ENCODE measurements around the gene WDR91. TPM values are rescaled to one million over a fixed set of nuclear protein-coding genes. Genes with fewer than 3 reads are reported as not detected.
A peak's percentile ranks its signal among the peaks of the same experiment; 100 is the strongest.

Gene WDR91
- total RNA-seq, 3 donors from 2014 or later: 17.9 to 20.1 (median 19.7) TPM

GRCh38 chr7:135169964-135170273 lies 41.4 kb downstream of the WDR91 start:
- H3K9me3 Mint-ChIP-seq: no peaks in the 10 kb centered on the region
- ATAC-seq: no peak
- peaks cover 44% of the 10 kb centered on the region for H3K4me1 Mint-ChIP-seq (ENCODE audit: low read depth)
- H3K36me3 Mint-ChIP-seq (ENCODE audit: insufficient read depth): peaks cover 17% of the 10 kb centered on the region
- H3K27me3 Mint-ChIP-seq (ENCODE audit: low read depth): no peaks in the 10 kb centered on the region
- H3K4me3 Mint-ChIP-seq: peak overlapping the region; percentile 96
- no peak for DNase-seq

DNA sequence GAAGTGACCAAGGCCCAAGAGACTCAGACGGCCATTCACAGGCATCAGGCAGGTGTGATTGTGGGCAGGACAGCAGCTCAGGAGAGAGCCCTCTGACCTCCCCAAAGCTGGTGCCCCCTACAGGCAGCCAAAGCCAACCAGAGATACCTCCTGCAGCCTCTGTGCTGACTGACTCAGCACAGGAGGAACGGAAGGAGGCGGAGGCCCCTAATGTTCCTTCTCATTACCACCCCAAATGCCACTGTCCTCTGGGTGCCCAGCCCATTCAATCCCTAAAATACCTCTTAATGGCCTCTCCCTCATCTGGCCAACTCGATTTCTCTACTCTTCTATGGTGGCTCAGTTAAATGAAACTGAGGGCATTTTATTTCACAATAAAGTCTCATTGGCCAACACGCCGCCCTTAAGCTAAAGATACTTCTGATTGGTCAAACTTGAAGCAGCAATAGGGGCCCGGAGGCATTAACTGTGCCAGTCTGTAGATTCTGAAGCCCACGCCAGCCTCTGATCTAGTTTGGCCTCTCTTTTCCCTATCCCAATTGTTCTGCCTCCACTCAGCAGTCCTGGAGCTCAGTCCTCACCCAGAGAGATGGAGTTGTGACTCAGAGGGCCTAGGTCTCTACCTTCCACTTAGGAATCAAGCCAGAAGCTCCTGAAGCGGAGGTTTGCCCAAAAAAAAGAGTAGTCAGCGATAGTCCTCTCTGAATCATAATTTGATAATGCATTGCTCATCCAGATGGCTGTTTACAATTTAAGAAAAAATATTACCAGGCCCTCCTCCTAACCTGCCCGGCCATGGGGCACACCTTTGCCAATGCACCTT lies 42.0 kb downstream of the WDR91 start:
- H3K36me3 Mint-ChIP-seq (ENCODE audit: insufficient read depth): peaks cover 17% of the 10 kb centered on the region
- ATAC-seq: peak; percentile 2 to 15
- peaks cover 44% of the 10 kb centered on the region for H3K4me1 Mint-ChIP-seq (ENCODE audit: low read depth)

GRCh38 chr7:135168489-135169140 lies 42.7 kb downstream of the WDR91 start:
- peak overlapping the region; percentile 96 for H3K4me3 Mint-ChIP-seq
- H3K9me3 Mint-ChIP-seq: no peaks in the 10 kb centered on the region
- DNase-seq: no peak
- H3K36me3 Mint-ChIP-seq (ENCODE audit: insufficient read depth): peaks cover 23% of the 10 kb centered on the region
- no peak for ATAC-seq
- H3K27me3 Mint-ChIP-seq (ENCODE audit: low read depth): no peaks in the 10 kb centered on the region
- peaks cover 48% of the 10 kb centered on the region for H3K4me1 Mint-ChIP-seq (ENCODE audit: low read depth)

More for the DNA sequence above, 42.0 kb downstream of the WDR91 start:
- Mint-ChIP-seq H3K27me3 (ENCODE audit: low read depth) (no peaks in the 10 kb centered on the region), H3K4me3 (peak overlapping the region; percentile 96), H3K9me3 (no peaks in the 10 kb centered on the region)
- peak; percentile 50 for DNase-seq

DNA sequence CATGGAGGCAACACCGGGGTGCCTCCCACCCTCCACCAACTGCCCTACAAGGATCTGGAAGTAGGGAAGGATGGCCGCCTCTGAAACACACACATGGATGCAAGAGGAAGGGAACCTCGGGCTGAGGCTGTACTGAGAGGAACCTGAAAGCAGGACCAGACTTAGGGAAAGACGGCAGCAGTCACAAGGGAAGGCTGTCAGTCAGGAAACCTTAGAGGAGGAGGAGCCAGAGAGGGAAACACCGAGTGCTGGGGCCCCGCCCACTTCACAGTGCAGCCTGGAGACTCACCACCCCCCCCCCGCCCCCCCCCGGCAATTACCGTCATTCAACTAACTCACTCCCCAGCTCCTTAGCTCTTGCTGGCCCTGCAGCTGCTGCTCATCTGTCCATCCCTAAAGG lies 43.3 kb downstream of the WDR91 start:
- Mint-ChIP-seq H3K36me3 (ENCODE audit: insufficient read depth) (peaks cover 24% of the 10 kb centered on the region), H3K27me3 (ENCODE audit: low read depth) (no peaks in the 10 kb centered on the region), H3K4me3 (peak overlapping the region; percentile 26), H3K4me1 (ENCODE audit: low read depth) (peaks cover 49% of the 10 kb centered on the region), H3K9me3 (no peaks in the 10 kb centered on the region)
- no peak for ATAC-seq
- DNase-seq: peak; percentile 42

- H3K4me3 Mint-ChIP-seq: peak overlapping the region; percentile 26
- H3K27me3 Mint-ChIP-seq (ENCODE audit: low read depth): no peaks in the 10 kb centered on the region
- peaks cover 27% of the 10 kb centered on the region for H3K36me3 Mint-ChIP-seq (ENCODE audit: insufficient read depth)
- H3K4me1 Mint-ChIP-seq (ENCODE audit: low read depth): peaks cover 51% of the 10 kb centered on the region
- ATAC-seq (no peak), DNase-seq (no peak)
- peaks cover under 1% of the 10 kb centered on the region for H3K9me3 Mint-ChIP-seq
Observed at GRCh38 chr7:135167365-135167917, 43.9 kb downstream of the WDR91 start.

GRCh38 chr7:135166338-135166990 lies 44.9 kb downstream of the WDR91 start:
- Mint-ChIP-seq H3K4me3 (no peak overlapping the region), H3K9me3 (peaks cover 4% of the 10 kb centered on the region), H3K36me3 (ENCODE audit: insufficient read depth) (peaks cover 36% of the 10 kb centered on the region), H3K4me1 (ENCODE audit: low read depth) (peaks cover 45% of the 10 kb centered on the region), H3K27me3 (ENCODE audit: low read depth) (no peaks in the 10 kb centered on the region)
- ATAC-seq (no peak), DNase-seq (no peak)

DNA sequence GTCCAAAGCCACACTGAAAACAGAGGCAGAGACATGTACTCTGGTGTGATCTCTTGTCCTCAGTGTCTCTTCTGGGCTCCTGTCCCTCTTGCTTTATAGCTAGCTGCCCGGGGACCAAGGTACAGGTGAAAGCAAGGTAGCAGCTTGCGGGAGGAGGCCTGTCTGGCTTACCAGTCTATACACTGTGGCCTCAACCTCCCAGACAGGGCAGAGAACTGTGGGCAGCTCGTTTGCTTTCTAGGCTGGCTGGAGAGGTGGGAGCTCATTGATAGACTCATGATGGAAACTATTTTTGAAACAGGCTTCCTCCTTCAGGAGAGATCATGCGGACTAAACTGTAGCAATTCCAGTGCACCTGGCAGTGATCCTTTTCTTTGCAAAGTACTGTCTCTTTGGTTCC lies 45.5 kb downstream of the WDR91 start:
- DNase-seq: no peak
- no peak for ATAC-seq
- Mint-ChIP-seq H3K4me1 (ENCODE audit: low read depth) (peaks cover 48% of the 10 kb centered on the region), H3K9me3 (peaks cover 4% of the 10 kb centered on the region), H3K36me3 (ENCODE audit: insufficient read depth) (peaks cover 42% of the 10 kb centered on the region), H3K4me3 (no peak overlapping the region), H3K27me3 (ENCODE audit: low read depth) (no peaks in the 10 kb centered on the region)

DNA sequence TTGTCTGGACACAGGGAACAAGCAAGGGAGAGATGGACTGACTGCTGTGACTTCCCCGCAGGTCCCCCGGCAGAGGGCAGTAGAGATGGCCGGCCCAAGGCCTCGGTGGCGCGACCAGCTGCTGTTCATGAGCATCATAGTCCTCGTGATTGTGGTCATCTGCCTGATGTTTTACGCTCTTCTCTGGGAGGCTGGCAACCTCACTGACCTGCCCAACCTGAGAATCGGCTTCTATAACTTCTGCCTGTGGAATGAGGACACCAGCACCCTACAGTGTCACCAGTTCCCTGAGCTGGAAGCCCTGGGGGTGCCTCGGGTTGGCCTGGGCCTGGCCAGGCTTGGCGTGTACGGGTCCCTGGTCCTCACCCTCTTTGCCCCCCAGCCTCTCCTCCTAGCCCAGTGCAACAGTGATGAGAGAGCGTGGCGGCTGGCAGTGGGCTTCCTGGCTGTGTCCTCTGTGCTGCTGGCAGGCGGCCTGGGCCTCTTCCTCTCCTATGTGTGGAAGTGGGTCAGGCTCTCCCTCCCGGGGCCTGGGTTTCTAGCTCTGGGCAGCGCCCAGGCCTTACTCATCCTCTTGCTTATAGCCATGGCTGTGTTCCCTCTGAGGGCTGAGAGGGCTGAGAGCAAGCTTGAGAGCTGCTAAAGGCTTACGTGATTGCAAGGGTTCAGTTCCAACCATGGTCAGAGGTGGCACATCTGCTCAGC lies 46.8 kb downstream of the WDR91 start:
- ATAC-seq (no peak), DNase-seq (no peak)
- H3K4me3 Mint-ChIP-seq: no peak overlapping the region
- peaks cover 54% of the 10 kb centered on the region for H3K36me3 Mint-ChIP-seq (ENCODE audit: insufficient read depth)
- H3K4me1 Mint-ChIP-seq (ENCODE audit: low read depth): peaks cover 55% of the 10 kb centered on the region
- H3K9me3 Mint-ChIP-seq: peaks cover 8% of the 10 kb centered on the region
- H3K27me3 Mint-ChIP-seq (ENCODE audit: low read depth): no peaks in the 10 kb centered on the region

GRCh38 chr7:135162382-135163001 lies 48.8 kb downstream of the WDR91 start:
- peaks cover 11% of the 10 kb centered on the region for H3K9me3 Mint-ChIP-seq
- H3K36me3 Mint-ChIP-seq (ENCODE audit: insufficient read depth): peaks cover 64% of the 10 kb centered on the region
- H3K27me3 Mint-ChIP-seq (ENCODE audit: low read depth): no peaks in the 10 kb centered on the region
- H3K4me3 Mint-ChIP-seq: no peak overlapping the region
- ATAC-seq (no peak), DNase-seq (no peak)
- H3K4me1 Mint-ChIP-seq (ENCODE audit: low read depth): peaks cover 51% of the 10 kb centered on the region

DNA sequence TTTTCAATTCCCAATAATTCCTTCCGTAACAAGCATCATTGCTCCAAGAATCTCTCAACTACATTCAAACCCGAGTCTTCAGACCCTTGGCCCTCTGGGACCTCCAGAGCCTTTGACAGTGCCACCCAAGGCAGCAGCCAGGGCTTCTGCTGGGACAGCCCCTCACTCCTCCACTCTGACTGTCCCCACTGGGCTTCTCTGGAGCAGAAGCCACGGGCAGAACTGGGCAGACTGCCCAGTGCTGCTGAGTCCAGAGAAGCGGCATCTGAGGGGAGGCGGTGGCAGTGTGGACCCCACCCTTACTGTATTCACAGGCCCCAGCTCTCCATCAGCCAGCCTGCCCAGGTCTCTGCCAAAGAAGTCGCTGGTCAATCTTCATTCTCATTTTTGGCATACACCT lies 49.7 kb downstream of the WDR91 start:
- Mint-ChIP-seq H3K27me3 (ENCODE audit: low read depth) (no peaks in the 10 kb centered on the region), H3K4me1 (ENCODE audit: low read depth) (peaks cover 53% of the 10 kb centered on the region), H3K36me3 (ENCODE audit: insufficient read depth) (peaks cover 66% of the 10 kb centered on the region), H3K4me3 (no peak overlapping the region), H3K9me3 (peaks cover 11% of the 10 kb centered on the region)
- DNase-seq (no peak), ATAC-seq (no peak)

- Mint-ChIP-seq H3K4me3 (no peak overlapping the region), H3K4me1 (ENCODE audit: low read depth) (peaks cover 53% of the 10 kb centered on the region)
- DNase-seq: no peak
Observed at GRCh38 chr7:135160858-135161653, 50.3 kb downstream of the WDR91 start.

GRCh38 chr7:135160098-135160857 lies 51.0 kb downstream of the WDR91 start:
- H3K4me3 Mint-ChIP-seq: no peak overlapping the region
- peaks cover 76% of the 10 kb centered on the region for H3K36me3 Mint-ChIP-seq (ENCODE audit: insufficient read depth)
- DNase-seq (no peak), ATAC-seq (peak in 1 of 2 donors; percentile 23)
- H3K4me1 Mint-ChIP-seq (ENCODE audit: low read depth): peaks cover 53% of the 10 kb centered on the region
- H3K9me3 Mint-ChIP-seq: peaks cover 21% of the 10 kb centered on the region
- no peaks in the 10 kb centered on the region for H3K27me3 Mint-ChIP-seq (ENCODE audit: low read depth)

More at GRCh38 chr7:135160858-135161653, 50.3 kb downstream of the WDR91 start:
- no peaks in the 10 kb centered on the region for H3K27me3 Mint-ChIP-seq (ENCODE audit: low read depth)
- peaks cover 15% of the 10 kb centered on the region for H3K9me3 Mint-ChIP-seq
- H3K36me3 Mint-ChIP-seq (ENCODE audit: insufficient read depth): peaks cover 72% of the 10 kb centered on the region
- no peak for ATAC-seq

Data from activated T-cell treated with anti-CD3 and anti-CD28 coated beads, Interleukin-2, amount 50 U/mL, for 4 hours (primary cell).